Measurements from ENCODE around the gene ZNF609. TPM values are rescaled to one million over a fixed set of nuclear protein-coding genes. Genes with fewer than 3 reads are reported as not detected.

ZNF609 gene
- total RNA-seq, 2 donors from 2014 or later, result 17.9 to 22.7 TPM

DNA sequence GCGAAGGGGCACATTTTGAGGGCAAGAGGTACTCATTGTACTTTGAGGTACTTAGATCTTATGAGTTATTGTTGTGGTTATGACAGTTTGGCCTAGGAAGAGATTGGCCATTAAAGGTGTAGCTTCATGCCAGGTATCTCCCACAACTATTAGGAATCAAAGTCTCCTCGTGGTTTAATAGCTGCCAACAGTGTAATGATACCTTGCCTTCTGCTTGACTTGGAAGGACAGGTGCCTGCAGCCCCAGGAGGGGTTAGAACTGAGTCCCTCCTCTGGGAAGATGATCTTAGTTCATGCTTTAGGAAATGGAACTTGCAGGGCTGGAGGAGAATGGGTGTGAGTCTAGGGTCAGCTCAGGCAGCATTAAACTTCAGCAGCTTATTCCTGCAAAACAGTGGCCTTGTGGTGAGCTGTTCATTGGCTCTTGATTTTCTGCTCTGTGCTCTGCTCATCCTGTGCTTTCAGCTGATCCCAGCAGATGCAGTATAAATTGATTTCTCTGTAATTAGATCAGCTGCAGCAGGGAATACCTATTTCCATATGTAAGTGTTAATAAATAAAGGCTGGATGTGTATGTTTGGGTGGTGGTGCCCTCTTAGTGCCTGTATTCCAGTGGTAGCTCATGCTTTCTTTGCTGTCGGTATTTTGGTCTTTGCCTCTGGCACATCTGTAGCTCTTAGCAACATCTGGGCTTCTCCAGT, 40.5 kb downstream of the ZNF609 start:
- TF ChIP-seq POLR2A (IDR thresholded peaks at IDR 0.05), result no peak
- TF ChIP-seq, protein P1, sequence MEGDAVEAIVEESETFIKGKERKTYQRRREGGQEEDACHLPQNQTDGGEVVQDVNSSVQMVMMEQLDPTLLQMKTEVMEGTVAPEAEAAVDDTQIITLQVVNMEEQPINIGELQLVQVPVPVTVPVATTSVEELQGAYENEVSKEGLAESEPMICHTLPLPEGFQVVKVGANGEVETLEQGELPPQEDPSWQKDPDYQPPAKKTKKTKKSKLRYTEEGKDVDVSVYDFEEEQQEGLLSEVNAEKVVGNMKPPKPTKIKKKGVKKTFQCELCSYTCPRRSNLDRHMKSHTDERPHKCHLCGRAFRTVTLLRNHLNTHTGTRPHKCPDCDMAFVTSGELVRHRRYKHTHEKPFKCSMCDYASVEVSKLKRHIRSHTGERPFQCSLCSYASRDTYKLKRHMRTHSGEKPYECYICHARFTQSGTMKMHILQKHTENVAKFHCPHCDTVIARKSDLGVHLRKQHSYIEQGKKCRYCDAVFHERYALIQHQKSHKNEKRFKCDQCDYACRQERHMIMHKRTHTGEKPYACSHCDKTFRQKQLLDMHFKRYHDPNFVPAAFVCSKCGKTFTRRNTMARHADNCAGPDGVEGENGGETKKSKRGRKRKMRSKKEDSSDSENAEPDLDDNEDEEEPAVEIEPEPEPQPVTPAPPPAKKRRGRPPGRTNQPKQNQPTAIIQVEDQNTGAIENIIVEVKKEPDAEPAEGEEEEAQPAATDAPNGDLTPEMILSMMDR (IDR thresholded peaks at IDR 0.05), result no peak
- DNase-seq, result no peak
- no peaks in the 10 kb centered on the region for H3K9me3 ChIP-seq
- no peak overlapping the region for H3K27ac ChIP-seq
- ATAC-seq, result no peak
- no peak overlapping the region for H3K4me3 ChIP-seq
- intact Hi-C loops (cut with DNase I), result no loop called here
- peaks cover 23% of the 10 kb centered on the region for H3K4me1 ChIP-seq
- no peaks in the 10 kb centered on the region for H3K27me3 ChIP-seq
- 49 to 58% methylated on average over 3 of the region's 3 CpGs for WGBS, 2 donors
- peaks cover 0 to 2% of the 10 kb centered on the region in 2 donors for H3K36me3 ChIP-seq (replicated peaks in 1 of 2; ENCODE audit: insufficient read depth in 1 of 2, low read depth in 2 of 2)

DNA sequence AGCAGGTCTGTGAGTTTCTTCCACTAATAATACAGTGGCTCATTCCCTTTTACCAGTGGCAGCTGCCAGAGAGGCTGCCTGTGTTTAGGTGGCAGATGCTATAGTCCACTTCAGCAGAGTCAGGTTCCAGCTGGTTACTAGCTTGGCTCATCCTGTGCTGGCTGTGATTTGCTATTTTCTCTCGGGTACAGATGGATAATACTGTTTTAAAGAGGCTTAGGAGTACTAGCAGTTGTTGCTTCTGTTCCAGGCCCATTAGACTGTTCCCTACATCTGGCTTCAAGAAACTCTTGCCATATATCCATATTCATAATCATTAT, 41.0 kb downstream of the ZNF609 start:
- intact Hi-C loops (cut with DNase I), result no loop called here
- Histone ChIP-seq H3K4me3 (no peak overlapping the region), H3K9me3 (no peaks in the 10 kb centered on the region), H3K36me3 (replicated peaks in 1 of 2; ENCODE audit: insufficient read depth in 1 of 2, low read depth in 2 of 2) (peaks cover 0 to 2% of the 10 kb centered on the region in 2 donors), H3K27me3 (no peaks in the 10 kb centered on the region), H3K4me1 (peaks cover 23% of the 10 kb centered on the region), H3K27ac (no peak overlapping the region)
- 70 to 90% methylated on average over 1 of the region's 1 CpG for WGBS, 2 donors
- TF ChIP-seq, protein P1 (IDR thresholded peaks at IDR 0.05), result no peak
- TF ChIP-seq POLR2A (IDR thresholded peaks at IDR 0.05), result no peak
- DNase-seq, result no peak
- no peak for ATAC-seq

DNA sequence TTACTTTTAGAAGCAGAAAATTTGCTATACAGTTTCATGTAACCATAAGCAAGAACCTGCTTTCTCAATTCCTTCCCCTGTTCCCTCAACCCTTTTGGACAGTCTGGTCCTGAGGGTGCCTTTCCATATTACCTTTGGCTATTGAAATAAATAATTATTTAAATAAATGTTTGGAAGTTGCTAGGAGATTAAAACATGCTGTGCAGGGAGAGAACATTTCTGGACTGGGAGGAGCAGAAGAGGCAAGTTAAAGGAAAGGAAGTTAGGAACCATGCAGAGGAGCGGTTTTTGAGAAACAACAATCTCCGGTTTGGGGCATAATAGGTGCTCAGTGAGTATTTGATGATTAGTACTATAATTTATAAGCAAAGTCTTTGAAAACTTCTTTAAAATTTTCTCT, 41.8 kb downstream of the ZNF609 start:
- peaks cover 31% of the 10 kb centered on the region for H3K4me1 ChIP-seq

DNA sequence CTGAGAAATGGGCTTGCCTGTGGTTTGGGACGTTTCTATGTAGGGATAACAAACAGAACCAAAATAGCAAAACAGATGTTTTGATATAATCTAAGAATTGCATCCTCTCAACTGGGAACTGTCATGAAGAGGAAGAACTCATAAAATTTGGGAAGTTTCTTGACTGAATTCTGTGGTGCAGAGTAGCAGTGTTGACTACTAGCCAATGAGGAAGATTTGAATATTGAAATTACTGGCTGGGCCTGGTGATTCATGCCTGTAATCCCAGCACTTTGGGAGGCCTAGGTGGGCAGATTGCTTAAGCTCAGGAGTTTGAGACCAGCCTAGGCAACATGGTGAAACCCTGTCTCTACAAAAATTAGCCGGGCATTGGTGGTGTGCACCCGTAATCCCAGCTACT, 42.2 kb downstream of the ZNF609 start:
- intact Hi-C loops (cut with DNase I), result no loop called here
- Histone ChIP-seq H3K9me3 (no peaks in the 10 kb centered on the region), H3K27ac (peak overlapping the region in 2 of 4 donors; percentile 21 to 56), H3K4me3 (no peak overlapping the region), H3K4me1 (peaks cover 35% of the 10 kb centered on the region), H3K27me3 (no peaks in the 10 kb centered on the region), H3K36me3 (replicated peaks in 1 of 2; ENCODE audit: insufficient read depth in 1 of 2, low read depth in 2 of 2) (peaks cover 0 to 2% of the 10 kb centered on the region in 2 donors)
- no peak for ATAC-seq
- WGBS, 2 donors, result 83 to 93% methylated on average over 3 of the region's 3 CpGs
- no peak for DNase-seq
- TF ChIP-seq, protein P1 (IDR thresholded peaks at IDR 0.05), result no peak
- no peak for TF ChIP-seq POLR2A (IDR thresholded peaks at IDR 0.05)

More for the DNA sequence above, 41.8 kb downstream of the ZNF609 start:
- no peak overlapping the region for H3K4me3 ChIP-seq
- ATAC-seq (no peak), DNase-seq (no peak)
- H3K36me3 ChIP-seq (replicated peaks in 1 of 2; ENCODE audit: insufficient read depth in 1 of 2, low read depth in 2 of 2), result peaks cover 0 to 2% of the 10 kb centered on the region in 2 donors
- H3K9me3 ChIP-seq, result no peaks in the 10 kb centered on the region
- no peaks in the 10 kb centered on the region for H3K27me3 ChIP-seq
- TF ChIP-seq, protein P1 (IDR thresholded peaks at IDR 0.05), result no peak
- TF ChIP-seq POLR2A (IDR thresholded peaks at IDR 0.05), result no peak
- WGBS, 2 donors, result 80 to 81% methylated on average over 2 of the region's 2 CpGs
- peak overlapping the region in 2 of 4 donors; percentile 21 to 56 for H3K27ac ChIP-seq
- intact Hi-C loops (cut with DNase I), result no loop called here

DNA sequence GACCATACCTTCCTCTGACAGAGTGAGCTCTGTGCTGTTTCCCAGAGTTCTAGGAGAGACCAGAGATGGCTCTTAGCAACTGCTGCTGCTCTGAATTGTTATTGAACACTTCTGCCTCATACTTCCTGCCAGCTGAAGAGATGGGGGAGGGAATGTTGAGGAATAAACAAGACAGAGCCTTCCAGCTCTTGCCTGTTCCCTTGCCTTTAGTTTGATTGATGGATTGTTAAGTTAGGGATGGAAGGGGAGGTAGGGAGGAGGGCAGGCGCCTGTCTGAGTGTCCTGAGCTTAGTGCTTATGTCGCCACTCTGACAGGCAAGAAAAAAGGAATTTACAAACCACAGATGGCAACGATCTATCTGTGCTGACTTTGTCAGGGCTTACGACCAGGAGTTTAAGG, 42.8 kb downstream of the ZNF609 start:
- no peak for TF ChIP-seq POLR2A (IDR thresholded peaks at IDR 0.05)
- TF ChIP-seq, protein P1 (IDR thresholded peaks at IDR 0.05), result no peak
- no peaks in the 10 kb centered on the region for H3K27me3 ChIP-seq
- peak overlapping the region in 2 of 4 donors; percentile 21 to 56 for H3K27ac ChIP-seq
- DNase-seq (peak in 1 of 4 donors; percentile 13), ATAC-seq (no peak)
- H3K4me3 ChIP-seq, result no peak overlapping the region
- H3K36me3 ChIP-seq (replicated peaks in 1 of 2; ENCODE audit: insufficient read depth in 1 of 2, low read depth in 2 of 2), result peaks cover 0 to 2% of the 10 kb centered on the region in 2 donors
- H3K9me3 ChIP-seq, result no peaks in the 10 kb centered on the region
- WGBS, 2 donors, result 27 to 60% methylated on average over 4 of the region's 4 CpGs
- intact Hi-C loops (cut with DNase I), result no loop called here
- peaks cover 41% of the 10 kb centered on the region for H3K4me1 ChIP-seq

Measured in body of pancreas (tissue), 4 donors.